ENCODE results near the gene ATF7IP2. TPM values are rescaled to one million over a fixed set of nuclear protein-coding genes. Genes with fewer than 3 reads are reported as not detected.

The ATF7IP2 gene
- total and polyA plus RNA-seq, 9 of the 15 experiments (the other 6 are each of a cell fraction or from before 2014, with no cell fraction given), result 131 to 515 (median 196) TPM

GRCh38 chr16:10343124-10343760 is 42.6 kb upstream of the ATF7IP2 start (continued):
- TF ChIP-seq TEAD2 (tag; IDR thresholded peaks at IDR 0.05) (no peak), ZNF282 (CRISPR knock-in tag; IDR thresholded peaks at IDR 0.05) (no peak), KAT8 (IDR thresholded peaks at IDR 0.05; ENCODE audit: low read depth) (no peak), E2F1 (CRISPR knock-in tag; IDR thresholded peaks at IDR 0.05) (no peak), ZBTB12 (CRISPR knock-in tag; IDR thresholded peaks at IDR 0.05) (no peak), ZFP36 (IDR thresholded peaks at IDR 0.05; ENCODE audit: low read depth, low read length, partially characterized antibody) (no peak), ZC3H11A (IDR thresholded peaks at IDR 0.05; ENCODE audit: low read depth, low read length) (no peak), BMI1 (IDR thresholded peaks at IDR 0.05; ENCODE audit: low read length) (no peak), DNMT1 (IDR thresholded peaks at IDR 0.05) (no peak), NCOA6 (IDR thresholded peaks at IDR 0.05) (no peak), ETS2 (tag; IDR thresholded peaks at IDR 0.05; ENCODE audit: borderline replicate concordance, poor library complexity, severe bottlenecking) (no peak), NR2C1 (IDR thresholded peaks at IDR 0.05) (no peak), NR2C1 (tag; IDR thresholded peaks at IDR 0.05) (peak; percentile 85), CTBP1 (IDR thresholded peaks at IDR 0.05; ENCODE audit: borderline replicate concordance) (no peak; the same call in 1 of the 2 replicates), LCOR (CRISPR knock-in tag; IDR thresholded peaks at IDR 0.05) (no peak), RFX5 (IDR thresholded peaks at IDR 0.05; ENCODE audit: low read depth, low read length) (no peak), CBX8 (IDR thresholded peaks at IDR 0.05; ENCODE audit: borderline replicate concordance, extremely low read depth, low read depth, low read length, poor library complexity, severe bottlenecking) (no peak), ZNF347 (CRISPR knock-in tag; IDR thresholded peaks at IDR 0.05; ENCODE audit: low read depth) (no peak), NFE2 (IDR thresholded peaks at IDR 0.05; ENCODE audit: low read depth) (no peak), ZNF134 (CRISPR knock-in tag; conservative IDR thresholded peaks at IDR 0.05) (no peak), ARHGAP35 (IDR thresholded peaks at IDR 0.05; ENCODE audit: partially characterized antibody) (no peak), PHF21A (IDR thresholded peaks at IDR 0.05; ENCODE audit: borderline replicate concordance, low read depth) (no peak), POU5F1 (IDR thresholded peaks at IDR 0.05; ENCODE audit: borderline replicate concordance, low read depth, low read length, partially characterized antibody) (no peak), ZNF384 (IDR thresholded peaks at IDR 0.05; ENCODE audit: low read depth, low read length) (no peak), MCM2 (IDR thresholded peaks at IDR 0.05; ENCODE audit: low read depth) (no peak)
- TF ChIP-seq, protein P1, sequence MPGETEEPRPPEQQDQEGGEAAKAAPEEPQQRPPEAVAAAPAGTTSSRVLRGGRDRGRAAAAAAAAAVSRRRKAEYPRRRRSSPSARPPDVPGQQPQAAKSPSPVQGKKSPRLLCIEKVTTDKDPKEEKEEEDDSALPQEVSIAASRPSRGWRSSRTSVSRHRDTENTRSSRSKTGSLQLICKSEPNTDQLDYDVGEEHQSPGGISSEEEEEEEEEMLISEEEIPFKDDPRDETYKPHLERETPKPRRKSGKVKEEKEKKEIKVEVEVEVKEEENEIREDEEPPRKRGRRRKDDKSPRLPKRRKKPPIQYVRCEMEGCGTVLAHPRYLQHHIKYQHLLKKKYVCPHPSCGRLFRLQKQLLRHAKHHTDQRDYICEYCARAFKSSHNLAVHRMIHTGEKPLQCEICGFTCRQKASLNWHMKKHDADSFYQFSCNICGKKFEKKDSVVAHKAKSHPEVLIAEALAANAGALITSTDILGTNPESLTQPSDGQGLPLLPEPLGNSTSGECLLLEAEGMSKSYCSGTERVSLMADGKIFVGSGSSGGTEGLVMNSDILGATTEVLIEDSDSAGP (CRISPR knock-in tag; IDR thresholded peaks at IDR 0.05), result no peak
- TF ChIP-seq, protein P2, sequence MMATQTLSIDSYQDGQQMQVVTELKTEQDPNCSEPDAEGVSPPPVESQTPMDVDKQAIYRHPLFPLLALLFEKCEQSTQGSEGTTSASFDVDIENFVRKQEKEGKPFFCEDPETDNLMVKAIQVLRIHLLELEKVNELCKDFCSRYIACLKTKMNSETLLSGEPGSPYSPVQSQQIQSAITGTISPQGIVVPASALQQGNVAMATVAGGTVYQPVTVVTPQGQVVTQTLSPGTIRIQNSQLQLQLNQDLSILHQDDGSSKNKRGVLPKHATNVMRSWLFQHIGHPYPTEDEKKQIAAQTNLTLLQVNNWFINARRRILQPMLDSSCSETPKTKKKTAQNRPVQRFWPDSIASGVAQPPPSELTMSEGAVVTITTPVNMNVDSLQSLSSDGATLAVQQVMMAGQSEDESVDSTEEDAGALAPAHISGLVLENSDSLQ (IDR thresholded peaks at IDR 0.05), result peak; percentile 36; the same call in 1 of the 2 replicates
